GM19023 (cell line): ENCODE results near the gene SLC35E3.

Source experiments
- ATAC-seq: cut with Tn5 transposase; IDR thresholded peaks from one replicate; pipeline ENCODE4 v1.9.1; 2021; ENCODE audit warnings: mild to moderate bottlenecking, moderate library complexity; ENCODE audit not compliant: unreplicated experiment

Gene SLC35E3

GRCh38 chr12:68745904-68746571, at the start of gene SLC35E3:
Gene SLC35E3, plus strand, starts transcription at chr12:68746176. Its CDS starts 202 bp downstream, at chr12:68746378.
- peak; percentile 98 for ATAC-seq

- ATAC-seq: no peak
Measured at GRCh38 chr12:68699486-68699885, 46.5 kb upstream of the SLC35E3 start.

- no peak for ATAC-seq
Measured at GRCh38 chr12:68727776-68728175, 18.2 kb upstream of the SLC35E3 start.

- no peak for ATAC-seq
Measured at GRCh38 chr12:68733661-68734071, 12.3 kb upstream of the SLC35E3 start.

GRCh38 chr12:68739891-68740290, 6.1 kb upstream of the SLC35E3 start:
- no peak for ATAC-seq

GRCh38 chr12:68743356-68743755, 2.6 kb upstream of the SLC35E3 start:
- ATAC-seq: no peak

- no peak for ATAC-seq
Measured at GRCh38 chr12:68745376-68745903, 536 bp upstream of the SLC35E3 start.

- ATAC-seq: peak; percentile 44
Measured at GRCh38 chr12:68746572-68747180, 700 bp downstream of the SLC35E3 start.

- no peak for ATAC-seq
Measured at GRCh38 chr12:68749443-68749842, 3.5 kb downstream of the SLC35E3 start.

GRCh38 chr12:68749861-68750260, 3.9 kb downstream of the SLC35E3 start:
- ATAC-seq: no peak

GRCh38 chr12:68750506-68750905, 4.5 kb downstream of the SLC35E3 start:
- ATAC-seq: no peak

- no peak for ATAC-seq
Measured at GRCh38 chr12:68755536-68756243, 9.7 kb downstream of the SLC35E3 start.

GRCh38 chr12:68759852-68760251, 13.9 kb downstream of the SLC35E3 start:
- no peak for ATAC-seq

GRCh38 chr12:68760806-68761441, 14.9 kb downstream of the SLC35E3 start:
- ATAC-seq: no peak

- ATAC-seq: no peak
Measured at GRCh38 chr12:68761442-68761812, 15.5 kb downstream of the SLC35E3 start.

- no peak for ATAC-seq
Measured at GRCh38 chr12:68761901-68762630, 16.1 kb downstream of the SLC35E3 start.

GRCh38 chr12:68762691-68763090, 16.7 kb downstream of the SLC35E3 start:
- ATAC-seq: no peak

- no peak for ATAC-seq
Measured at GRCh38 chr12:68765696-68766095, 19.7 kb downstream of the SLC35E3 start.

- no peak for ATAC-seq
Measured at GRCh38 chr12:68766646-68767045, 20.7 kb downstream of the SLC35E3 start.

- ATAC-seq: no peak
Measured at GRCh38 chr12:68767191-68767590, 21.2 kb downstream of the SLC35E3 start.
